Stomach (tissue), 9 donors: ENCODE results near the gene RYR1. TPM values are rescaled to one million over a fixed set of nuclear protein-coding genes. Genes with fewer than 3 reads are reported as not detected.

Source experiments
- DNase-seq, 2 donors: peaks; one replicate each; pipeline versions ENCODE4 v3.0.0 to v3.0.0-alpha.2; 2013 to 2019
- H3K27ac ChIP-seq, 5 donors: fragments of 200-600 bp in 4 of 5; sonication (generic) in 4 of 5; one replicate each; pipeline ENCODE4 v1.5.1; 2013 to 2019; ENCODE audit warnings: mild to moderate bottlenecking in 1 of 5, moderate library complexity in 1 of 5
- H3K27me3 ChIP-seq, 3 donors: fragments of 200-600 bp; sonication (generic); one replicate each; pipeline ENCODE4 v1.5.1; 2017 to 2019; ENCODE audit warnings: mixed run types in 1 of 3
- H3K36me3 ChIP-seq, 4 donors: fragments of 200-600 bp; sonication (generic); 1 replicate in 3 of 4; 2 replicates in 1 of 4; pipeline ENCODE4 v1.5.1; 2016 to 2019
- H3K4me1 ChIP-seq, 4 donors: fragments of 200-600 bp; sonication (generic); one replicate each; pipeline ENCODE4 v1.5.1; 2016 to 2019
- H3K4me3 ChIP-seq, 4 donors: fragments of 200-600 bp; sonication (generic) in 3 of 4; one replicate each; pipeline ENCODE4 v1.5.1; 2016 to 2019; ENCODE audit warnings: mild to moderate bottlenecking in 1 of 4
- H3K9me3 ChIP-seq, 4 donors: fragments of 200-600 bp; sonication (generic); one replicate each; pipeline ENCODE4 v1.5.1; 2016 to 2019
- CTCF ChIP-seq, 7 experiments: fragments of 450-650 bp in 4 of 7; fragments of 200-600 bp in 3 of 7; sonication (generic) in 3 of 7; IDR thresholded peaks; one replicate each; pipeline ENCODE4 v1.5.1; 2016 to 2019; ENCODE audit warnings: antibody characterized with exemption in 7 of 7, control low read depth in 2 of 7, mild to moderate bottlenecking in 1 of 7
- EP300 ChIP-seq: sonication (generic); formaldehyde crosslinking; IDR thresholded peaks from one replicate; pipeline ENCODE4 v1.6.1; 2017; ENCODE audit warnings: antibody characterized with exemption
- POLR2A ChIP-seq, 4 donors: fragments of 450-650 bp; IDR thresholded peaks; one replicate each; pipeline ENCODE4 v1.6.1; 2016; ENCODE audit warnings: antibody characterized with exemption in 4 of 4, control low read depth in 2 of 4, mild to moderate bottlenecking in 1 of 4, moderate library complexity in 1 of 4
- POLR2AphosphoS5 ChIP-seq, 3 donors: sonication (generic); formaldehyde crosslinking; IDR thresholded peaks; one replicate each; pipeline ENCODE4 v1.6.1; 2016; ENCODE audit warnings: antibody characterized with exemption in 3 of 3
- WGBS, 5 donors: extraction: QIAGEN DNeasy Blood & Tissue Kit in 3 of 5; methylation state at CpG; one replicate each; pipeline versions ENCODE4 v1.1.5 to v1.1.7; 2013 to 2018; 5-methylcytosine and 5-hydroxymethylcytosine counted together
- intact Hi-C: fragments of 100-400 bp; cut with DNase I; formaldehyde crosslinking; loops from one replicate; pipeline ENCODE4 v1.15.1; 2023; ENCODE audit warnings: low total_unique reads
- polyA plus RNA-seq, 3 donors: library from polyadenylated mRNA; stranded (reverse); fragments of 200-250 nt; gene quantifications; one replicate each; pipeline ENCODE4 v1.2.3, GENCODE V29; 2013
- total RNA-seq, 5 donors: library from RNA; depleted of rRNA; stranded (reverse); fragments of >200 nt; gene quantifications; one replicate each; pipeline versions ENCODE4 v1.1.0 to v1.2.3, GENCODE V29; 2014 to 2016
- donor health status: healthy with polysubstance abuse.
- donor health status: Bipolar disorder and iron deficiency.
- donor health status: healthy.

The RYR1 gene
- total and polyA plus RNA-seq, 8 donors = under 0.01 to 10.7 (median 1.2) TPM

GRCh38 chr19:38457690-38458405 lies 24.4 kb downstream of the RYR1 start:
- Histone ChIP-seq H3K4me3 (no peak overlapping the region), H3K9me3 (no peaks in the 10 kb centered on the region), H3K36me3 (no peaks in the 10 kb centered on the region), H3K27ac (no peak overlapping the region), H3K27me3 (peaks cover 0 to under 1% (median 0%) of the 10 kb centered on the region in 3 donors), H3K4me1 (no peaks in the 10 kb centered on the region)
- intact Hi-C loops = no loop called here
- no peak for DNase-seq
- WGBS, 5 donors = 87 to 89% (median 89%) methylated on average over 8 to 15 of the region's 15 CpGs
- TF ChIP-seq POLR2AphosphoS5 (IDR thresholded peaks at IDR 0.05) (no peak), CTCF (IDR thresholded peaks at IDR 0.05) (no peak), EP300 (no peak), POLR2A (IDR thresholded peaks at IDR 0.05) (no peak)

GRCh38 chr19:38458991-38459390 lies 25.5 kb downstream of the RYR1 start:
- Histone ChIP-seq H3K4me3 (no peak overlapping the region), H3K36me3 (no peaks in the 10 kb centered on the region), H3K9me3 (no peaks in the 10 kb centered on the region), H3K27me3 (peaks cover 0 to 7% (median 0%) of the 10 kb centered on the region in 3 donors), H3K27ac (no peak overlapping the region), H3K4me1 (no peaks in the 10 kb centered on the region)
- 75 to 85% (median 82%) methylated on average over 10 to 13 of the region's 13 CpGs for WGBS, 5 donors
- intact Hi-C loops = no loop called here
- no peak for TF ChIP-seq EP300
- TF ChIP-seq CTCF (IDR thresholded peaks at IDR 0.05) = no peak
- TF ChIP-seq POLR2A (IDR thresholded peaks at IDR 0.05) = no peak
- TF ChIP-seq POLR2AphosphoS5 (IDR thresholded peaks at IDR 0.05) = no peak
- DNase-seq = no peak

- Histone ChIP-seq H3K36me3 (no peaks in the 10 kb centered on the region), H3K4me3 (no peak overlapping the region), H3K4me1 (no peaks in the 10 kb centered on the region), H3K9me3 (peaks cover 0 to 5% (median 0%) of the 10 kb centered on the region in 4 donors), H3K27me3 (peaks cover 0 to 17% (median 0%) of the 10 kb centered on the region in 3 donors), H3K27ac (no peak overlapping the region)
- 86 to 94% (median 88%) methylated on average over 18 of the region's 18 CpGs for WGBS, 5 donors
- TF ChIP-seq POLR2AphosphoS5 (IDR thresholded peaks at IDR 0.05) = no peak
- TF ChIP-seq POLR2A (IDR thresholded peaks at IDR 0.05) = no peak
- no peak for TF ChIP-seq CTCF (IDR thresholded peaks at IDR 0.05)
- TF ChIP-seq EP300 = no peak
- no peak for DNase-seq
- intact Hi-C loops = no loop called here
These were observed 29.9 kb downstream of the RYR1 start for GRCh38 chr19:38463365-38463764.

GRCh38 chr19:38464421-38465082 lies 31.1 kb downstream of the RYR1 start:
- TF ChIP-seq EP300 (no peak), POLR2AphosphoS5 (IDR thresholded peaks at IDR 0.05) (no peak), POLR2A (IDR thresholded peaks at IDR 0.05) (no peak), CTCF (IDR thresholded peaks at IDR 0.05) (no peak)
- Histone ChIP-seq H3K4me1 (no peaks in the 10 kb centered on the region), H3K4me3 (no peak overlapping the region), H3K27me3 (peaks cover 0 to 29% (median 0%) of the 10 kb centered on the region in 3 donors), H3K36me3 (no peaks in the 10 kb centered on the region), H3K27ac (no peak overlapping the region), H3K9me3 (peaks cover 0 to 5% (median 0%) of the 10 kb centered on the region in 4 donors)
- intact Hi-C loops = no loop called here
- DNase-seq = no peak
- WGBS, 5 donors = 39 to 59% (median 57%) methylated on average over 15 of the region's 15 CpGs
